Hematopoietic multipotent progenitor cell treated with erythropoietin and hydrocortisone succinate and interleukin-3 and kit ligand, for 15 days (in vitro differentiated cells): ENCODE measurements around the gene PIK3CB.
"Not testable (repeated sequence)": the region's sequence is repeated elsewhere in the genome, so short reads cannot be mapped to it uniquely, and the experiment has no call there.

Experiments
- DNase-seq: peaks from one replicate; pipeline ENCODE4 v3.0.0-alpha.2; 2015; ENCODE audit warnings: low spot score

Gene PIK3CB

GRCh38 chr3:138608322-138609135 lies 226.2 kb downstream of the PIK3CB start, which contains the start of gene FAIM:
FAIM (plus strand) TSS chr3:138608771; CDS start chr3:138619727, 10,956 bp downstream.
- DNase-seq: no peak

DNA sequence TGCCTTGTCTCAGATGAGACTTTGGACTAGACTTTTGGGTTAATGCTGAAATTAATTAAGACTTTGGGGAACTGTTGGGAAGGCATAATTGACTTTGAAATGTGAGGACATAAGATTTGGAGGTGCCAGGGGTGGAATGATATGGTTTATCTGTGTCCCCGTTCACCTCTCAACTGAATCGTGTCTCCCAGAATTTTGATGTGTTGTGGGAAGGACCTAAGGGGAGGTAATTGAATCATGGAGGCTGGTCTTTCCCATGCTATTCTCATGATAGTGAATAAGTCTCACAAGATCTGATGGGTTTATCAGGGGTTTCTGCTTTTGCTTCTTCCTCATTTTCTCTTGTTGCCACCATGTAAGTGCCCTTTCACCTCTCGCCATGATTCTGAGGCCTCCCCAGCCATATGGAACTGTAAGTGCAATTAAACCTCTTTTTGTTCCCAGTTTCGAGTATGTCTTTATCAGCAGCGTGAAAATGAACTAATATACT lies 230.6 kb downstream of the PIK3CB start:
- DNase-seq: not testable (repeated sequence)
